ENCODE measurements around the gene MYMX.

The MYMX gene

DNA sequence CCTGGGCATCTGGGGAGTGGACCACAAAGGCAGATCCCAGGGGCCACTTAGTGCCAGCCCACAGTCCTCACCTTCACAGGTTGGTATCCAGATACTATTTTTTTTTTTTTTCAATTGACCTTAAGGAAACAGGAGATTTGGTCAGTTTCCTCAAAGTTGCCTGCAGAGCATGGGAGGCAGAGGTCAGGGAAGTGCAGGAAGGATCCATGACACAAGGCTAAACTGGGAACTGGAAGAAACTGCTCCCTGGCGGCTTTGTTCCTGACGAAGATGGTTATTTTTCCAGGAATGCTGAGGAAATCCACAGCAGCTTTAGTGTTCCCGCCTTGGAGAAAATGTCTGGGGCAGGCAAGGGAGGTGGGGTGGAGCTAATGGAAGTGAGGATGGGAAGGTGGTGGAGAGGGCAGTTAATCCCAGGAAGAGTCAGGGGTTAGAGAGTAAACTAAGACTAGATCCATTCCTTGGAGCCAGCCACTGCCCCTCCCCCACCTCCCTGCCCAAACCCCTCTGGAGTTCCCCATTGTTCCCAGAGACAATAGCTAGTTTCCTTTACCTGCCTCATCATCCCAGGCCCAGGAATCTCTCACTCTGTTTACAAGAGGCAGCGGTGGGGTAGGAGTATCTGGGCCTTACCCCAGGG, 14.3 kb upstream of the MYMX start:
- Histone ChIP-seq H3K9ac (ENCODE audit: low read length) (peak overlapping the region; percentile 65), H3K4me3 (ENCODE audit: low read length) (no peak overlapping the region), H3K4me1 (ENCODE audit: control insufficient read depth, insufficient read depth, low read length) (peaks cover 26% of the 10 kb centered on the region), H3K9me3 (ENCODE audit: control insufficient read depth, low read length) (no peaks in the 10 kb centered on the region), H3K36me3 (ENCODE audit: control insufficient read depth, insufficient read depth, low read length, severe bottlenecking) (no peaks in the 10 kb centered on the region), H3K27me3 (replicated peaks; ENCODE audit: control insufficient read depth, insufficient read depth, low read length) (no peaks in the 10 kb centered on the region)
- no peak for DNase-seq (ENCODE audit: low read depth)

DNA sequence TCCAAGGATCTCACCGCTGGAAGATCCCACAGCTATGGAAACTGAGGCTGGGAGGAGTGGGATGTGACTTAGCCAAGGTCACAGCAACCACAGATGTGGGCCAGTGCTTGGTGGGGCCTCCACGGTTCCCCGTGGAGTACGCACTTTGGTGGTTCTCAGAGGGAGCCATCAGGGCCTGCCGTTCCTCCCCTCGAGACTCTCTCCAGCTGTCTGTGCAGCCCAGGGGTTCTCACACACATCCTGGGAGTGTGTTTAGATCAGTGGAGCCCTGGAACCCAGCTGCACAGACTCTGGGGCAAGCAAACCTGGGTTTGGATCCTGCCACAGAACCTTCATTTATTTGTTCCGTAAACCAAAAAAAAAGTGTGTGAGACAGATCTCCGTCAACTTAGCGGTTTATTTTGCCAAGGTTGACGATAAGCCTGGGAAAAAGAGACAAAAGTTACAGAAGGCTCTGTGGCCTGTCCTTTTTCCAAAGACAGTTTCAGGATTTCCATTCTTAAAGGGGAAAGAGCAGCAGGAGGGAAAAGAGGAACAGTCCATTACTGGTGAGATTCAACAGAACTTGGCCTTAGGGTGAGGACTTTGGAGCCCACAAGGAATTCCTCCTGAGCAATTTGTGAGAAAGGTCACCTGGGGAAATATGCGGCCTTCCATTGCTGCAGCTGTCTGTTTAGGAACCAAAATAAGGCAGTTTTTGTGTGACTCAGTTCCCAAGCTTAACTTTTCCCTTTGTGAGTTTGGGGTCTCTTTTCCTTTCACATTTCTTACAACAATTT, 13.6 kb upstream of the MYMX start:
- H3K9ac ChIP-seq (ENCODE audit: low read length), result peak overlapping the region; percentile 65
- no peak for DNase-seq (ENCODE audit: low read depth)
- no peaks in the 10 kb centered on the region for H3K27me3 ChIP-seq (replicated peaks; ENCODE audit: control insufficient read depth, insufficient read depth, low read length)
- no peaks in the 10 kb centered on the region for H3K36me3 ChIP-seq (ENCODE audit: control insufficient read depth, insufficient read depth, low read length, severe bottlenecking)
- H3K4me1 ChIP-seq (ENCODE audit: control insufficient read depth, insufficient read depth, low read length), result peaks cover 26% of the 10 kb centered on the region
- H3K4me3 ChIP-seq (ENCODE audit: low read length), result no peak overlapping the region
- no peaks in the 10 kb centered on the region for H3K9me3 ChIP-seq (ENCODE audit: control insufficient read depth, low read length)

DNA sequence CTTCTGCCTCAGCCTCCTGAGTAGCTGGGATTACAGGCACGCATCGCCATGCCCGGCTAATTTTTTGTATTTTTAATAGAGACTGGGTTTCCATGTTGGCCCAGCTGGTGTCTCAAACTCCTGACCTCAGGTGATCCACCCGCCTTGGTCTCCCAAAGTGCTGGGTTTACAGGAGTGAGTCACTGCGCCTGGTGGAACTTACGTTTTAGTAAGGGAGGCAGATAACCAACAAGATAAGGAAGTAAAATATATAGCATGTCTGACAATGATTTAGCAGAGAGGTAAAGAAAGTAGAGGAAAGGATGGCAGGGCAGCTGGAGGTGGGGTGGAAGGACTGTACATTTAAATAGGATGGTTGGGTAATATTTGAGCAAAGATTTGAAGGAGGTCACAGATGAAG, 12.8 kb upstream of the MYMX start:
- Histone ChIP-seq H3K9me3 (ENCODE audit: control insufficient read depth, low read length) (no peaks in the 10 kb centered on the region), H3K9ac (ENCODE audit: low read length) (no peak overlapping the region), H3K27me3 (replicated peaks; ENCODE audit: control insufficient read depth, insufficient read depth, low read length) (no peaks in the 10 kb centered on the region), H3K4me1 (ENCODE audit: control insufficient read depth, insufficient read depth, low read length) (peaks cover 31% of the 10 kb centered on the region), H3K36me3 (ENCODE audit: control insufficient read depth, insufficient read depth, low read length, severe bottlenecking) (no peaks in the 10 kb centered on the region), H3K4me3 (ENCODE audit: low read length) (no peak overlapping the region)
- DNase-seq (ENCODE audit: low read depth), result no peak

DNA sequence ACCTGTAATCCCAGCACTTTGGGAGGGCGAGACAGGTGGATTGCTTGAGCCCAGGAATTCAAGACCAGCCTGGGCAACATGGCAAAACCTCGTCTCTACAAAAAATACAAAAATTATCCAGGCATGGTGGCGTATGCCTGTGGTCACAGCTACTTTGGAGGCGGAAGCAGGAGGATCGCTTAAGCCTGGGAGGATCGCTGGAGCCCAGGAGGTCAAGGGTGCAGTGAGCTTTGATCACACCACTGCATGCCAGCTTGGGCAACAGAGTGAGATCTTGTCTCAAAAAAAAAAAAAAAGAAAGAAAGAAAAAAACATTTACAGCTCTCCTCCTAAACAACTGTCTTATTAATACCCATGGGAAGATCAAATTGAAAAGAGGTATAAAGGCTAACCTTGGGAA, 8.8 kb upstream of the MYMX start:
- no peak for DNase-seq (ENCODE audit: low read depth)
- Histone ChIP-seq H3K9ac (ENCODE audit: low read length) (peak overlapping the region; percentile 48), H3K27me3 (replicated peaks; ENCODE audit: control insufficient read depth, insufficient read depth, low read length) (no peaks in the 10 kb centered on the region), H3K4me3 (ENCODE audit: low read length) (no peak overlapping the region), H3K9me3 (ENCODE audit: control insufficient read depth, low read length) (no peaks in the 10 kb centered on the region), H3K36me3 (ENCODE audit: control insufficient read depth, insufficient read depth, low read length, severe bottlenecking) (no peaks in the 10 kb centered on the region), H3K4me1 (ENCODE audit: control insufficient read depth, insufficient read depth, low read length) (peaks cover 13% of the 10 kb centered on the region)

DNA sequence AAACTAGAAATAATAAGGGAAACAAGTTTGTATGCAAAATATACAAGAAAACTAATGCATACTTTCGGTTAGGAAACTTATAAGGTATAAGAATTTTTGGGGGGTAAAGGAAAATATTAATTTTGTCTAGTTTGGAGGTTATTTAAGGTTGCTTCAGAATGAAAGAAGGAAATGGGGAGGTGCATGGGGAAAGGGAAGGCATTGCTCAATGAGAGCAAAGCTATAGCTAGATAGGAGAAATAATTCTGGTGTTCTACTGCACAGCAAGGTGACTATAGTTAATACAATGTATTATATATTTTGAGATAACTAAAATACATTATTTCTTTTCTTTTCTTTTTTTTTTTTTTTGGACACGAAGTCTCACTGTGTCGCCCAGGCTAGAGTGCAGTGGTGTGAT, 5.4 kb upstream of the MYMX start:
- Histone ChIP-seq H3K4me3 (ENCODE audit: low read length) (no peak overlapping the region), H3K27me3 (replicated peaks; ENCODE audit: control insufficient read depth, insufficient read depth, low read length) (no peaks in the 10 kb centered on the region), H3K9me3 (ENCODE audit: control insufficient read depth, low read length) (no peaks in the 10 kb centered on the region), H3K36me3 (ENCODE audit: control insufficient read depth, insufficient read depth, low read length, severe bottlenecking) (no peaks in the 10 kb centered on the region), H3K4me1 (ENCODE audit: control insufficient read depth, insufficient read depth, low read length) (peaks cover 7% of the 10 kb centered on the region), H3K9ac (ENCODE audit: low read length) (no peak overlapping the region)
- DNase-seq (ENCODE audit: low read depth), result no peak

DNA sequence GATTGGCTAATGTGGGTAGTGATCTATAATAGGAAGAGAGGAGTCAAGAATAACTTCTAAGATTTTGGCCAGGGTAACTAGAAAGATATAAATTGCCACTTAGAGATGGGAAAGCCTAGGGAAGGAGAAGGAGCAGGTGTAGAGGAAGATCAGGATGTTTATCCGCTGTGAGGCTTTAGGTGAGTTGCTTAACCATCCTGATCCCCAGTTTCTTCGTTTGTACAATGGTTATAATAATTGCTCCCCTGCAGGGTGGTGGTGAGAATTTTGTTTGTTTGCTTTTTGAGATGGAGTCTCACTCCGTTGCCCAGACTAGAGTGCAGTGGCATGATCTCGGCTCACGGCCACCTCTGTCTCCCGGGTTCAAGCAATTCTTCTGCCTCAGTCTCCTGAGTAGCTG, 2.4 kb upstream of the MYMX start:
- H3K4me1 ChIP-seq (ENCODE audit: control insufficient read depth, insufficient read depth, low read length), result peaks cover 30% of the 10 kb centered on the region
- no peaks in the 10 kb centered on the region for H3K9me3 ChIP-seq (ENCODE audit: control insufficient read depth, low read length)
- no peak overlapping the region for H3K4me3 ChIP-seq (ENCODE audit: low read length)
- H3K36me3 ChIP-seq (ENCODE audit: control insufficient read depth, insufficient read depth, low read length, severe bottlenecking), result no peaks in the 10 kb centered on the region
- DNase-seq (ENCODE audit: low read depth), result no peak
- no peaks in the 10 kb centered on the region for H3K27me3 ChIP-seq (replicated peaks; ENCODE audit: control insufficient read depth, insufficient read depth, low read length)
- no peak overlapping the region for H3K9ac ChIP-seq (ENCODE audit: low read length)

DNA sequence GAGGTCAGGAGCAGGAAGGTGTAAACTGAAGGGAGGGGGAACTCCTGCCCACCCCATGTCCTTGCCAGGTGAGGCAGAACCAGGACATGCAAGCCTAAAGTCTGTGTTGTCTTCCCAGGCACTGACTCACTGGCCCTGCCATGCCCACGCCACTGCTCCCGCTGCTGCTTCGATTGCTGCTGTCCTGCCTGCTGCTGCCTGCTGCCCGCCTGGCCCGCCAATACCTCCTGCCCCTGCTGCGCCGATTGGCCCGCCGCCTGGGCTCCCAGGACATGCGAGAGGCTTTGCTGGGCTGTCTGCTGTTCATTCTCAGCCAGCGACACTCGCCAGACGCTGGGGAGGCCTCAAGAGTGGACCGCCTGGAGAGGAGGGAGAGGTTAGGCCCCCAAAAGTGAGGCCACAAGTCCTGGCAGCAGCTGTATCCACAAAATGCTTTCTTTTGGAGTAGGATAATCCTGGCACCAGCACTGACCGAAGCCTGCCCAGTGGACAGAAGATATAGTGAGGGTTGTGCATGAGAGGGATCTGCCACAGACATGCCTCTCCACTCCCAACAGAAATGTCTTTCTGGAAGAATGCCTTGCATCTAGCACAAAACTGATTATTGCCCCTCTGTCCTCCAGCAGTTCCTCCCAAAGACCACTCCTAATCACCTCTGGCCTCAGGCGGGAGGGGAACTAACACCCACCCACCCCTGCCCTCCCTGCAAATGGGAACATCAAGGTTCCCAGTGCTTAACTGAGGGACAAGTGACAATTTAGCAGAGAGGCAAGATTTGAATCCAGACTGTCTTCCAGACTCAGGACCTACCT, 812 bp downstream of the MYMX start:
- Histone ChIP-seq H3K4me3 (ENCODE audit: low read length) (peak overlapping the region; percentile 26), H3K27me3 (replicated peaks; ENCODE audit: control insufficient read depth, insufficient read depth, low read length) (no peaks in the 10 kb centered on the region), H3K4me1 (ENCODE audit: control insufficient read depth, insufficient read depth, low read length) (peaks cover 41% of the 10 kb centered on the region), H3K9me3 (ENCODE audit: control insufficient read depth, low read length) (no peaks in the 10 kb centered on the region), H3K36me3 (ENCODE audit: control insufficient read depth, insufficient read depth, low read length, severe bottlenecking) (no peaks in the 10 kb centered on the region), H3K9ac (ENCODE audit: low read length) (peak overlapping the region; percentile 81)
- DNase-seq (ENCODE audit: low read depth), result no peak

DNA sequence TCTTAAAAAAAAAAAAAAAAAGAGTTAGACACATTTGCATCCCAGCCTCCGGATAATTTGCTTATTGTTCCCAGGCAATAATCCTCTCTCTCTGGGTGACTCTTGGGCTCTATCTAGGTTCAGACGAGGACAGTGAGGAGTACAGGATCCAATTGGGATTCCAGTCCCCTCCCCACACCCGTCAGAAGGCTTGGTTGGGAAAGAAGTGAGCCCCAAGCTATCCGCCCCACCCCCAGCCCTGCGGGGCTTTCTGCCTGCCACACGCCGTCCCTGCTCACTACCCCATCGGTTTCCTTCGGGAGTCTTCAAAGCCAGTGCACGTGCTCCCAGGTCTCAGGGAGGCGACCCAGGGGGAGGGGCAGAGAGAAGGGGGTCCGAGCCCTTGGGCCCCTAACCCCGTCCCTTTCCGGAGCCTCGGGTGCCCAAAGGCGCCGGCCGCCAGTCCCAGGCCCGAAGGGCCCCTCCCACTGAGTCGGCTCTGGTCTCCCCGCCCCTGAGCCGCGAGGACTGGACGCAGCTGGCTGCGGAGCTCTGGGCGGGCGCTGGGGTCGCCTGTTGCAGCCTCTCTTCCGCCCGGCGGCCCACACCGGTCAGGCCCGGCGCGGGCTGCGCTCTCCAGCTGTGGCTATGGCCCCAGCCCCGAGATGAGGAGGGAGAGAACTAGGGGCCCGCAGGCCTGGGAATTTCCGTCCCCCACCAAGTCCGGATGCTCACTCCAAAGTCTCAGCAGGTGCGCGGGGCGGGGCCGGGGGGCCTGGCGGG, 2.5 kb downstream of the MYMX start:
- H3K4me3 ChIP-seq (ENCODE audit: low read length), result peak overlapping the region; percentile 79
- H3K36me3 ChIP-seq (ENCODE audit: control insufficient read depth, insufficient read depth, low read length, severe bottlenecking), result no peaks in the 10 kb centered on the region
- H3K9ac ChIP-seq (ENCODE audit: low read length), result peak overlapping the region; percentile 81
- no peaks in the 10 kb centered on the region for H3K27me3 ChIP-seq (replicated peaks; ENCODE audit: control insufficient read depth, insufficient read depth, low read length)
- peak; percentile 83 for DNase-seq (ENCODE audit: low read depth)
- H3K9me3 ChIP-seq (ENCODE audit: control insufficient read depth, low read length), result no peaks in the 10 kb centered on the region
- peaks cover 49% of the 10 kb centered on the region for H3K4me1 ChIP-seq (ENCODE audit: control insufficient read depth, insufficient read depth, low read length)

DNA sequence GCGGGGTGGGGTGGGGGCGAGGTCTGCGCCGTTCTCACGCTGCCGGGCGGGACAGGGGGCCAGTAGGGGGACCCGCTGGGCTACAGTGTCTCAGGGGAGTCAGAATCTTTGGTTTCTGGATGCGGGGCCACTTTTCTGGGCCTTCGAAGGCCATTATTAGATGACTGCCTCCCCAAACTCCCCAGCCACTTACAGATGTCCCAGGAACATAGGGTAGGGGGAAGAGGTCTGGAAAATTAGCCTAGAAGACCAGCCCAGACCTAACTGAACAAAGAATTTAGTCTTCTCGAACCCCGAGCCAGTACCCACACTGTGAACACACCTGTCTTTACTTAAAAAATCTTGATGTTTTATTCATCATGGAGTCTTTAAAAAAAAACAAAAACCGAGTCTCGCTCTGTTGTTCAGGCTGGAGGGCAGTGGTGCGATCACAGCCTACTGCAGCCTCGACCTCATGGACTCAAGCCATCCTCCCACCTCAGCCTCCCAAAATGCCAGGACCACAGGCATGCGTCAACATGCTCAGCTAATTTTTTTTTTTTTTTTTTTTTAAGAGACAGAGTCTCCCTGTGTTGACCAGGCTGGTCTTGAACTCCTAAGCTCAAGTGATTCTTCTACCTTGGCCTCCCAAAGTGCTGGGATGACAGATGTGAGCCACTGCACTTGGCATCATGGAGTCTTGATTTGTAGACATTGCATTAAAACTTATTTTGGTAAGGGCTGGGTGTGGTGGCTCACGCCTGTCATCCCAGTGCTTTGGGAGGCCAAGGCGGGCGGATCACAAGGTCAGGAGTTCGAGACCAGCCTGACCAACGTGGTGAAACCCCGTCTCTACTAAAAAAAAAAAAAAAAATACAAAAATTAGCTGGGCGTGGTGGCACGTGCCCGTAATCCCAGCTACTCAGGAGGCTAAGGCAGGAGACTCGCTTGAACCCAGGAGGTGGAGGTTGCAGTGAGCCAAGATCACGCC, 3.4 kb downstream of the MYMX start:
- H3K4me3 ChIP-seq (ENCODE audit: low read length), result peak overlapping the region; percentile 79
- H3K9ac ChIP-seq (ENCODE audit: low read length), result peak overlapping the region; percentile 74
- no peaks in the 10 kb centered on the region for H3K27me3 ChIP-seq (replicated peaks; ENCODE audit: control insufficient read depth, insufficient read depth, low read length)
- no peak for DNase-seq (ENCODE audit: low read depth)
- H3K9me3 ChIP-seq (ENCODE audit: control insufficient read depth, low read length), result no peaks in the 10 kb centered on the region
- H3K4me1 ChIP-seq (ENCODE audit: control insufficient read depth, insufficient read depth, low read length), result peaks cover 57% of the 10 kb centered on the region
- no peaks in the 10 kb centered on the region for H3K36me3 ChIP-seq (ENCODE audit: control insufficient read depth, insufficient read depth, low read length, severe bottlenecking)

DNA sequence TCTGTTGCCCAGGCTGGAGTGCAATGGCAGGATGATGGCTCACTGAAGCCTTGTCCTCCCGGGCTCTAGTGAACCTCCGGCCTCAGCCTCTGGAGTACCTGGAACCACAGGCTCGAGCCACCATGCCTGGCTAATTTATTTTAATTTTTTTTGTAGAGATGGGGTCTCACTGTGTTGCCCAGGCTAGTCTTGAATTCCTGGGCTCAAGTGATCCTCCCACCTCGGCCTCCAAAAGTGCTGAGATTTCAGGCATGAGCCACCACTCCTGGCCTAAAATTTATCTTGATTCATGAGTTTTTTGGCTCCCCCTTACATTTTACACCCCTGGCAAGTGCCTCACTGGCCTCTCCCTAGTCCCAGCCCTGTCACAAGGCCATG, 4.2 kb downstream of the MYMX start:
- H3K4me1 ChIP-seq (ENCODE audit: control insufficient read depth, insufficient read depth, low read length), result peaks cover 63% of the 10 kb centered on the region
- H3K9ac ChIP-seq (ENCODE audit: low read length), result peak overlapping the region; percentile 36
- no peaks in the 10 kb centered on the region for H3K9me3 ChIP-seq (ENCODE audit: control insufficient read depth, low read length)

More for the DNA sequence above, 4.2 kb downstream of the MYMX start:
- no peak for DNase-seq (ENCODE audit: low read depth)
- no peak overlapping the region for H3K4me3 ChIP-seq (ENCODE audit: low read length)
- H3K36me3 ChIP-seq (ENCODE audit: control insufficient read depth, insufficient read depth, low read length, severe bottlenecking), result no peaks in the 10 kb centered on the region
- H3K27me3 ChIP-seq (replicated peaks; ENCODE audit: control insufficient read depth, insufficient read depth, low read length), result no peaks in the 10 kb centered on the region

Measured in adipocyte (in vitro differentiated cells).